ENCODE measurements around the gene MEX3B. TPM values are rescaled to one million over a fixed set of nuclear protein-coding genes. Genes with fewer than 3 reads are reported as not detected.

Gene MEX3B
- total RNA-seq, 4 donors from 2014 or later, result 0.22 to 0.57 (median 0.26) TPM; not detected in 1

- 63 to 70% methylated on average over 6 of the region's 6 CpGs for WGBS, 2 donors
- TF ChIP-seq CTCF (IDR thresholded peaks at IDR 0.05) (no peak), POLR2A (IDR thresholded peaks at IDR 0.05) (no peak)
- Histone ChIP-seq H3K27ac (no peak overlapping the region), H3K9me3 (no peaks in the 10 kb centered on the region), H3K27me3 (peaks cover 0 to 54% (median 0%) of the 10 kb centered on the region in 4 donors), H3K36me3 (no peaks in the 10 kb centered on the region), H3K4me3 (no peak overlapping the region), H3K4me1 (peaks cover 0 to 12% (median 7%) of the 10 kb centered on the region in 3 donors)
- no peak for DNase-seq
- intact Hi-C loops (cut with DNase I), result no loop called here
These were observed 5.8 kb upstream of the MEX3B start for GRCh38 chr15:82051664-82052063.

- H3K4me3 ChIP-seq, result no peak overlapping the region
These were observed 3.0 kb upstream of the MEX3B start for GRCh38 chr15:82048811-82049210.

GRCh38 chr15:82047453-82048400 lies 1.9 kb upstream of the MEX3B start:
- peak overlapping the region; percentile 7 to 94 (median 80) for H3K27ac ChIP-seq
- peak overlapping the region; percentile 57 to 88 (median 69) for H3K4me3 ChIP-seq
- H3K4me1 ChIP-seq, result peaks cover 10 to 47% (median 13%) of the 10 kb centered on the region in 3 donors
- intact Hi-C loops (cut with DNase I), result no loop called here
- peaks cover 0 to 52% (median 0%) of the 10 kb centered on the region in 4 donors for H3K27me3 ChIP-seq
- H3K36me3 ChIP-seq, result no peaks in the 10 kb centered on the region
- H3K9me3 ChIP-seq, result no peaks in the 10 kb centered on the region
- no peak for DNase-seq
- WGBS, 2 donors, result 13 to 29% methylated on average over 21 to 52 of the region's 56 CpGs
- TF ChIP-seq POLR2A (IDR thresholded peaks at IDR 0.05) (no peak), CTCF (IDR thresholded peaks at IDR 0.05) (no peak)

More at GRCh38 chr15:82048811-82049210, 3.0 kb upstream of the MEX3B start:
- Histone ChIP-seq H3K9me3 (no peaks in the 10 kb centered on the region), H3K27me3 (peaks cover 0 to 48% (median 0%) of the 10 kb centered on the region in 4 donors), H3K36me3 (no peaks in the 10 kb centered on the region), H3K4me1 (peaks cover 10 to 37% (median 12%) of the 10 kb centered on the region in 3 donors), H3K27ac (no peak overlapping the region)
- intact Hi-C loops (cut with DNase I), result no loop called here
- DNase-seq, result no peak
- TF ChIP-seq POLR2A (IDR thresholded peaks at IDR 0.05) (no peak), CTCF (IDR thresholded peaks at IDR 0.05) (no peak)
- 82 to 92% methylated on average over 7 to 8 of the region's 8 CpGs for WGBS, 2 donors

- peak; percentile 44 for DNase-seq
- peaks cover 0 to 51% (median 0%) of the 10 kb centered on the region in 4 donors for H3K27me3 ChIP-seq
- WGBS, 2 donors, result 0% methylated on average over 11 of the region's 111 CpGs; no CpG with 5 or more reads in 1 of the 2 donors
- H3K9me3 ChIP-seq, result no peaks in the 10 kb centered on the region
- peak in 2 of 4 donors; percentile 59 to 66 for TF ChIP-seq POLR2A (IDR thresholded peaks at IDR 0.05)
- peak; percentile 21 to 76 (median 58) for TF ChIP-seq CTCF (IDR thresholded peaks at IDR 0.05)
- no peaks in the 10 kb centered on the region for H3K36me3 ChIP-seq
- intact Hi-C loops (cut with DNase I), result no loop called here
- H3K27ac ChIP-seq, result peak overlapping the region; percentile 80 to 94 (median 94)
- peaks cover 10 to 47% (median 13%) of the 10 kb centered on the region in 3 donors for H3K4me1 ChIP-seq
- peak overlapping the region; percentile 57 to 88 (median 69) for H3K4me3 ChIP-seq
These were observed 1.0 kb upstream of the MEX3B start for GRCh38 chr15:82046666-82047452.

All from esophagus squamous epithelium (tissue), 5 donors.